B cell (primary cell): ENCODE measurements around the gene LRP2.

ENCODE experiments used
- CTCF ChIP-seq: fragments of 200-600 bp; IDR thresholded peaks from one replicate; pipeline ENCODE4 v1.8.0; 2022; ENCODE audit warnings: antibody characterized with exemption, mild to moderate bottlenecking
- EZH2 ChIP-seq: IDR thresholded peaks from 2 replicates; pipeline ENCODE4 v1.6.1; 2012; ENCODE audit warnings: borderline replicate concordance, low read depth, mild to moderate bottlenecking, moderate library complexity, low read length; ENCODE audit not compliant: insufficient read depth, poor library complexity, severe bottlenecking

- no peak for TF ChIP-seq CTCF
- no peak for TF ChIP-seq EZH2
Measured at GRCh38 chr2:169386722-169387121, 24.4 kb upstream of the LRP2 start.
